ENCODE results near the gene HSPA9. TPM values are rescaled to one million over a fixed set of nuclear protein-coding genes. Genes with fewer than 3 reads are reported as not detected.

Gene HSPA9
- total and polyA plus RNA-seq, 9 of the 15 experiments (the other 6 are each of a cell fraction or from before 2014, with no cell fraction given), result 195 to 583 (median 514) TPM

GRCh38 chr5:138574744-138575193, 432 bp downstream of the HSPA9 start (continued):
- TF ChIP-seq RBFOX2 (IDR thresholded peaks at IDR 0.05; ENCODE audit: low read depth, low read length) (no peak), E2F3 (CRISPR knock-in tag; IDR thresholded peaks at IDR 0.05) (peak; percentile 27; the same call in 1 of the 2 replicates), MLX (CRISPR knock-in tag; conservative IDR thresholded peaks at IDR 0.05) (no peak), ZNF644 (tag; IDR thresholded peaks at IDR 0.05; ENCODE audit: low read depth) (0 out of 2 replicates have a peak, but pooled peaks have one; percentile 71), NCOA2 (IDR thresholded peaks at IDR 0.05; ENCODE audit: partially characterized antibody in 2 of 2) (no peak), ZBTB49 (CRISPR knock-in tag; IDR thresholded peaks at IDR 0.05; ENCODE audit: borderline replicate concordance) (0 out of 2 replicates have a peak, but pooled peaks have one; percentile 33), YBX1 (IDR thresholded peaks at IDR 0.05) (no peak), FOXA1 (IDR thresholded peaks at IDR 0.05; ENCODE audit: borderline replicate concordance) (no peak), ZNF431 (CRISPR knock-in tag; IDR thresholded peaks at IDR 0.05) (no peak), SMARCA4 (IDR thresholded peaks at IDR 0.05) (no peak), SMARCE1 (IDR thresholded peaks at IDR 0.05) (no peak), ZNF668 (CRISPR knock-in tag; IDR thresholded peaks at IDR 0.05) (no peak), CTCF (IDR thresholded peaks at IDR 0.05 in 2 of 3, conservative IDR thresholded peaks at IDR 0.05 in 1 of 3; ENCODE audit: insufficient read depth in 2 of 3, low read depth in 1 of 3, low read length in 3 of 3) (no peak), FOXP1 (CRISPR knock-in tag; IDR thresholded peaks at IDR 0.05) (no peak), CHD1 (IDR thresholded peaks at IDR 0.05; ENCODE audit: low read length) (peak; percentile 96), CGGBP1 (CRISPR knock-in tag; IDR thresholded peaks at IDR 0.05) (no peak; the same call in 1 of the 2 replicates), CCNT2 (IDR thresholded peaks at IDR 0.05; ENCODE audit: borderline replicate concordance, extremely low read depth, insufficient read length, low read depth, low read length) (no peak), ZNF445 (CRISPR knock-in tag; IDR thresholded peaks at IDR 0.05; ENCODE audit: low read depth) (no peak), ZC3H4 (CRISPR knock-in tag; IDR thresholded peaks at IDR 0.05; ENCODE audit: borderline replicate concordance) (peak; percentile 83; the same call in 1 of the 2 replicates), AFF4 (CRISPR knock-in tag; IDR thresholded peaks at IDR 0.05) (no peak)

All from K562 (cell line).